CD4-positive, alpha-beta T cell treated with Interleukin-21 for 1 hour (primary cell): ENCODE measurements around the gene LPA.

Experiments
- DNase-seq: peaks from one replicate; pipeline ENCODE4 v3.0.0-alpha.2; 2020

The LPA gene

GRCh38 chr6:160513836-160514235, 150.2 kb downstream of the LPA start:
- no peak for DNase-seq

DNA sequence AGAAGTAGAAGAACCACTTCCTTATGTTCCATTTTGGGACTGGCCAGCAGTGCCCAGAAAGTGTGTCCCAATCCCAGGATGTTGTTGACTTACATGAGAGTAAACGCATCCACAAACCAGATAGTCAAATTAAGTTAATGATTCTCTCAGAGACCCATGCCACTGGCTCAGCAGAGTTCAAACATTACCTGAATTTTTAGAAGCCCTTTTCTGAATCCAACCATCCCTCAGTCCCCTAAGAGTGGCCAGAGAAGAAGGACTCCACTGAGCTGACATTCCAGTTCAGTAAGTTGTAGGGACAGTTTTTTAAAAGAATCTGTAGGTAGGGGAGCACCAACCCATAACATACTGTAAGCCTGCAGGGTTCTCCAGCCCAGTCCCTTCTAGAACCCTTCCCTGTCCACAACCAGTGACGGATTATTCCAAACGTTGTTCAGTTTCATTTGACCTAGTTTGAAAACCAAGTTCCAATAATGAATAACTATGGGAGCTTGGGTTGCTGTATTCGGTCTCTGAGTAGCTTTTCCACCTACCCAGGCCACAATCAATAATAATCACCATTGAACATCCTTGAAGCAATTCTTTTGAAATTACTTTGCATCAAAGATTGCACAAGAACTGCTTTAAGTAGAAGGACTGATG, 153.0 kb downstream of the LPA start:
- no peak for DNase-seq

DNA sequence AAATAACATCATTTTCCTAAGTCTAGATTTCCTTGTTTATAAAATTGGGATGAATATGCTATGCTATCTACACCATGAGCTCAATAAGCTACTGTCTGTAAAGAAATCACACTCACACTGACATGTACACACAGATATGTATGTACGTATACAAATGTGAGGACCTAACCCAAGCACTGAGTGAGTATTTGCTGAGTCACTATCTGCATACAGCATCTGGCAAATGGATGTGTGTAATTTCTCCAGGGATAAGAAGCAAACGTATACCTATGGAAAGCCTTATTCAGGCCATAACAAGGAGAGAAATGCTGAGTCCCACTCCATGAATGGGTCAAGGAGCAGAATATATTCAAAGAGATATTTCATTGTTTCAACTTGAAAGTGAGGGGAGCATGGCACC, 153.9 kb downstream of the LPA start:
- no peak for DNase-seq

DNA sequence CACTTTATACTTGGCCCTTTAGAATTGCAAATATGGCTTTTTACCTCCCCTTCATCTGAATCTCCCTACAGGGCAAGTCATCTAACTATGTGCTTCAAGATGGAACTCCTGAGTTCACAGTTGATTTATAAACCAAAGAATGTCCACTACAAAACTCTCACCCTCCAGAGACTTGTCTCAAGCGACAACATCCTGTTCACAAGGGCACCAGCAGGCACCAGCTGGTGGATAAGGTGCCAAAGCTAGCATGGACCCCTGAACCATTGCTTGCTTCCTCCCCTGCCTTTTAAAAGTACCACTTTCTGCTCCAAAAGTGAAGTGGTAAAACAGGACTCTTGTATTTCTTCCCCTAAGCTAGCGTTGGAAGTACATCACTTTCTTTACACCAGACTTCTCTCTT, 154.5 kb downstream of the LPA start:
- DNase-seq: no peak

DNA sequence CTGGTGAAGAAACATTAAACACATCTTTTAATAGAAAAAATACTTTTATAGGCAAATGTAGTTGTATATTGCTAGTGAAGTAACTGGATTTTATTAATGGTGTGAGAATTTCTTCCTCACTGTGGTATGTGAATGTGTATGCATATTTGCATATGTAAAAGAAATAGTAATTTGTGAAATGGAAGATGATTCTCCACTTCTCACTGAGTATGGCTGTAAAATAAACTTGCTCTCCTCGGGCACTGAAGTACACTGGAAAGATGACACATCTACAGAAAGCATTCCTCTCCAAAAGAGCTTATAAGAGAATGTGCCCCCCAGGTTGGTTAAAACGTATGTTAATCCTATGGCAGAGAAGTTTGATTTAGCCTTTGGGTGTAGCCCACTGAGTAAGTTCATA, 155.5 kb downstream of the LPA start:
- DNase-seq: no peak

- DNase-seq: no peak
These were observed 156.7 kb downstream of the LPA start for GRCh38 chr6:160507420-160507819.

DNA sequence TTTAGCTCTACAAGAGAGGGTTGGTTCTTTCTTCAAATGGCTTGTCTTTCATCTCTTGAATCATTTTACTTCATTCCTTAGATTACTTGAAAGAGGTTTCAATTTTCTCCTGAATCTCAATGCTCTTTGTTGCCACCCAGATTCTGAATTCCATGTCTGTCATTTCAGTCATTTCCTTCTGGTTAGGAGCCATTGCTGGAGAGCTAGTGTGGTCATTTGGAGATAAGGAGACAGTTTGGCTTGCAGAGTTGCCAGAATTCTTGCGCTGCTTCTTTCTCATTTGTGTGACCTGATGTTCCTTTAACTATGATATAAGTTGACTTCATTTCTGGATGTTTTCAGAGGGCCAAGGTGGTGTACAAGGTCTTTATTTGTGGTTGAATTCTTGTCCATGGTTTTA, 158.1 kb downstream of the LPA start:
- no peak for DNase-seq

DNA sequence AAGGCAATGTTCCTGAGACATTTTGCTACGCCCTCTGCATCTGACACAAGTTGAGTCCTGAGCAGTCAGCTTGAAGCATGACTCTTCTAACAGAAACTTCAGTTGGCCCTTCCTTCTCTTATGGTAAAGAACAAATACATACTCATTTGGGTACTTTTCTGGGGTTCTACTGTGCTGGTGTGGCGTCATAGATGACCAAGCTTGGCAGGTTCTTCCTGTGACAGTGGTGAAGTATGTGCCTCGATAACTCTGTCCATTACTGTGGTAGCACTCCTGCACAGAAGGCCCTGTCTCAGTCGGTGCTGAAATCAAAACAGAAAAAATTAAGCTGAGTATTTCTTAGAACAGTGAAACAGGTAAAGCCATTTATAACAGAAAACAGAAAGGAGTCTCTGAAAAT, 163.4 kb downstream of the LPA start:
- DNase-seq: no peak

- DNase-seq: no peak
These were observed 169.5 kb downstream of the LPA start for GRCh38 chr6:160494576-160494975.

DNA sequence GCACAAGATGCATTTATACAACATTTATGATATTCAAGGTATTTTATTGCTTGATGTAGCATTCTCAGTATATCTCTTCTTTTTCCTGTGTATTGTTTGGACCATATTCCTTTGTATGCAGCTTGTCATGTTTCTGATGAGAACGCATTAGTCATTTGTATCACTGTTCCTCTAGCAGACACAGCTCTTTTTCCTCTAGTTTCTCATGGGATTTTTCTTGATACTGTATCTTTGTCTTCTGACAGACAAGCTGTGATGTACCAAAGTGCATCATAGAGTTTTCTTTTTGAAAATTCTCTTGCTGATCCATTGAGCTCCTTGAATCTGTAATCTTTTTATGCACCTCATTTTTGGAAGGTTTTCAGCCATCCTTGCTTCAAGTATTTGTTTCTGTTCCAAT, 175.0 kb downstream of the LPA start:
- DNase-seq: no peak

DNA sequence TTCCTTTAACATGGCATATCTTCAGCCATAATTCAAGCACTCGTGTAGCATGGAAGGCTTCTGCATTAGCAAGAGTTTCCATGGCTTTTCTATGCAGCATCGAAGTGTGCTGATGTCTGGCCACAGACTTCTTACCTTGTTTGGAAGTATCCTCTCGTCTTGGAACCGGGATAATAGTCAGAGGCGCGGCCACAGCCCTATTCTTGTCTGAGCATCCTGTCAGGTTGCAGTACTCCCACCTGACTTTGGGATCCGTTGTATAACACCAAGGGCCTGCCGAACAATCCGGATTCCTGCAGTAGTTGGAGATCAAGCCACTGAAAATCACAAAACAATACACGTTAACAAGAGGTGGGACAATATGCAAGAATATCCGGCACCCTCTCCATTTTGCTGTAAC, 177.0 kb downstream of the LPA start:
- DNase-seq: no peak
